GM19099 (cell line): ENCODE results near the gene B4GALT3.

Source experiments
- POLR2A ChIP-seq: IDR thresholded peaks from 3 replicates; pipeline ENCODE4 v1.6.1; 2011; ENCODE audit warnings: low read depth; ENCODE audit not compliant: insufficient read length; ENCODE audit errors: extremely low read depth

The B4GALT3 gene

DNA sequence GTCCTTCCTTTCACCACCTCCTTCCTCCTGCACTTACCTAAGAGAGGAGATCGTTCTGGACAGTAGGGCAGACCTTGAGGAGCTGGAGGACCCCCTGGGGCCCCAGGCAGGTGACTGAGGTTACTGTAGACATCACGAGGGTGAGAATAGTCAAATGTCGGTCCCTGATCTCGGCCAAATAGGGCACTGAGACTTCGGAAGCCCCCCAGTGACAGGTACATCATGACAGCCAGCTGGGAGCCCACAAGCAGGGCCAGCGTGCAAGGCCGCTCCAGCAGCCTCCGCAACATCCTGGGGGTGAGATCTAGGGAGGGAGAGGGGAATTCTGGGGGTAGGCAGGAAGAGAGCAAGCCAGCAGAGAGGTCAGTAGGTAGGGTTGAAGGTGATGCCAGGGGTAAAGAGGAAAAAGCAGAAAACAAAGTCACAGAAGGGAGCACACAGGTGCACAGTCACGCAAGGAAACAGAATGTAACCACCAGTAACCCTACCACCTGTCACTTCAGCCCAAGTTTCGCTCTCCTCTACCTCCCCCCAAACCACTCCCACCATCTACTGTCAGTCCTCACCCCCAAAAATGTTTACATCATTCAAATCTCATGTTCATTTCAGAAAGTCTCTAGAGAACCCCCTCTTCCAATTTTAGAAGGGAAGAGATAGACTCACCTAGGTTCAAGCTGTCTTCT lies 1.4 kb downstream of the B4GALT3 start:
- no peak for TF ChIP-seq POLR2A

DNA sequence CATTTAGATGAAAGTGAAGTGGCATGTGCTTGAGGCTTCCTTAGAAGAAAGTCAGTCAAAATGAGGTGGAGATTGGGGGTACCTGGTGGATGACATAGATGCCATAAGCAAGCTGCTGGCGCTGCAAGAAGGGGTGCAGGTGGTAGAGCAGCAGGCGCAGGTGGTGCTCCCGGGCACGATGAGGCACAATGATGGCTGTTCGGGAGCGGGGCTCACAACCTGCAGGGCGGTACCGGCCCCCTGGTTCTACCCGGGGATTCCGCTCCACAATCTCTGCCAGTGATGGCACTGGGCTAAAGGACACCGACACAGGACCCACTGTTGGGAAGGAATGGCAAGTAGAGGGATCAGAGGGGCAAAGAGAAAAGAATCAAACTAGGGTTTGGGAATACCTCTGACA lies 2.4 kb downstream of the B4GALT3 start:
- no peak for TF ChIP-seq POLR2A

DNA sequence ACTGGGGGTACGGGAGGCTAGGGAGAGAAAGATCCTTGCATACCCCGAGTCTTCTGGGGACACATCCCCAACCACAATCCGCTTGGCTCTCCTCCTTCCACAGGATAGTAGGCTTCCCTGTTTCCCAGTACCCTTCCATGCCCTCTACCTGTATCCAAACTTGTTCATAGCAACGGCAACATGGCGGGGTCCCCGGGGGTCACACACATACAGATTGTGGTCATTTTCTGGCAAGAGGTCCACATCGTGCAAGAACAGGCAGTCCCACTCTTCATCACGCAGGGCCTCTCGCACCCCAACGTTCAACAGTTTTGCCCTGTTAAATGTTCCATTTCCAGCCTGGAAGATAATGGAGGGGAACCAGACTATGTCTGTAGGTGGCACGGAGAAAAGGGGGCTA lies 3.6 kb downstream of the B4GALT3 start:
- no peak for TF ChIP-seq POLR2A

DNA sequence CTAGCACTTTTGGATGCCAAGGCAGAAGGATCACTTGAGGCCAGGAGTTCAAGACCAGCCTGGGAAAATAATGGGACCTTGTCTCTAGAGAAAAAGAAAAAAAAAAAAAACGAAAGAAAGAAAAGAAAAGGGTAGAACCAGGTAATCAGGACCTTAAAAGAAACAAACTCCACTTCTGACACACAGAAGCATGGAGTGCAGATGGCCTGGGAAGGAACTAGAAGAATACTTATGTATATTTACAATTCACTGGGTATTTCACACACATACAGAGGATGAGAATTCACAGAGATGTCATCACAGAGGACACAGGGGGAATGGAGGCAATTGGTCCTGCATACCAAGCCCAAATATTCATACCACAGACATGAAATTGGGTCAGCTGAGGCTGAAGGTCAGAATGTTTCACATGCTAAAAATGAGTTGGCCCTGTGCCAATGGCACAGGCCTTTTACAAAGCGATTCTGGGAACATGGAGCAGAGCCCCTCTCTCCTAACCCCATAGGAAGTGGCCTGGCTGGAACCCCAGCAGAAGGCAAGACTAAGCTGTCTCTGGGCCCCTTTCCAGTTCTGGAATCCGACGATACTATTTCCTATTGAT lies 4.4 kb downstream of the B4GALT3 start:
- no peak for TF ChIP-seq POLR2A

DNA sequence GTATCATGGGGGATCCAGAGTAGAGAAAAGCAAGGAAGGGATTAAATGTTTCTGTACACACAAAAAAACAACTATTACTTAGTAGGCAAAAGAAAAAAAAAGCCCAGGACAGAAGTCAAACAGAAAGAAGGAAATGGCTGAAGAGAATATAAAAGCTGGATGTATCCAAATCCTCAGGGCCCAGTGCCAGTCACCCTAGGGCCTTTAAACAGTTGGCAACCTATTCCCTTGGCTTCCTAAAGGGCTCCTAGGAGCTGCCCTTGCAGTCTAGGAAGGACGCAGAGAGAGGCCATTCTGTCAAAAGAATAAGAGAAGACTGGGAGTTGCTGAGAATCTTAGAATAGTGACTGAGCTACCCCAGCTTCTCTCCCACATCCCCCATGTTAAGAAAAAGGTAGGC lies 5.0 kb downstream of the B4GALT3 start:
- no peak for TF ChIP-seq POLR2A

DNA sequence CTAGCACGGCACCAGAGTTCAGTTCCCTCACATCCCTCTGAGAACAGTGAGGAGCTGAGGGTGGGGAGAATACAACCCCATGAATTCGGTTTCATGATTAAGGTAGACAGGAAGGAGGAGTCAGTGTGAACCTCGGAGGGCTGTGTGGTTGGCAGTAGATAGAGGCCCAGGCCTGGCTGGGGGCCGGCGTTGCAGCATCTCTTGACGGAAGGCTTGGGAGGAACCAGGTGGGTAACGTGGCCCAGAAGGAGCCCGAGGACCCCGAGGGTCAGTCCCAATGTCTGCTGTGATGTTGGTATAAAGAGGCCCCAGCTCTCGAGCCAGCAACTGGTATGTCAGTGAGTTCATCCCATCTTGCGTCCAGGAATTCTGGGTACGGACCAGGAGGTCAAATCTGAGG lies 5.6 kb downstream of the B4GALT3 start:
- no peak for TF ChIP-seq POLR2A

DNA sequence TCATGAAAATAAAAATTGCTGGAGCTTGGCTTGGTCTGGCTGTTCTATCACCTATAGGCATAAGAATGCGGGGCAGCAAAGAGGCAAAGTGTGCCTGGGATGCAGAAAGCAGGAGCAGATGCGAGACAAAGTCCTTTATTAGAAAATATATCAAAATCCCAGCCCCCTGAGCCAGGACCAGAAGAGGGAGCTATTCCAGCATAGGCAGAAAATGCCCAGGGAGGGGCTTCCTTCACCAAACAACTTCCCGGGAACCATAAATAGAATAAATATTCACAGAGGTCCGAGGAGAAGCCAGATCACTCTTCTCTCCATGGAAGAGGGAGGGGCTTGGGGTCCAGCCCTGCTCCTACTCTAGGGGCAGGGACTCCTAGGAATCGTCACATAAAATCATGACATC lies 6.1 kb downstream of the B4GALT3 start:
- TF ChIP-seq POLR2A = no peak

DNA sequence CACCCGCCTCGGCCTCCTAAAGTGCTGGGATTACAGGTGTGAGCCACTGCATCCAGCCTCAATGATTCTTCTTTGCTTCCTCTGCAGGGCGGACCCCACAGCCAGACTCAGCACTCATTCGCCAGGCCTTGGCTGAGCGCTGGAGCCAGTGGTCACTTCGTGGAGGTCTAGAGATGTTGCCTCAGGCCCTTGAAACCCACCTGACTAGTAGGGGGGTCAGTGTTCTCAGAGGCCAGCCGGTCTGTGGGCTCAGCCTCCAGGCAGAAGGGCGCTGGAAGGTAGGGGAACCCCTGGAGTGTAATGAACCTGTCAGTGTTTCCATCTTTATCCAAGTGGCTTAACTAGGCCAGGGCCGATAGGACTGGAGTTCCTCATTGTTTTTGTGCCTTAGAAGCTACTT lies 8.4 kb downstream of the B4GALT3 start:
- TF ChIP-seq POLR2A = no peak

DNA sequence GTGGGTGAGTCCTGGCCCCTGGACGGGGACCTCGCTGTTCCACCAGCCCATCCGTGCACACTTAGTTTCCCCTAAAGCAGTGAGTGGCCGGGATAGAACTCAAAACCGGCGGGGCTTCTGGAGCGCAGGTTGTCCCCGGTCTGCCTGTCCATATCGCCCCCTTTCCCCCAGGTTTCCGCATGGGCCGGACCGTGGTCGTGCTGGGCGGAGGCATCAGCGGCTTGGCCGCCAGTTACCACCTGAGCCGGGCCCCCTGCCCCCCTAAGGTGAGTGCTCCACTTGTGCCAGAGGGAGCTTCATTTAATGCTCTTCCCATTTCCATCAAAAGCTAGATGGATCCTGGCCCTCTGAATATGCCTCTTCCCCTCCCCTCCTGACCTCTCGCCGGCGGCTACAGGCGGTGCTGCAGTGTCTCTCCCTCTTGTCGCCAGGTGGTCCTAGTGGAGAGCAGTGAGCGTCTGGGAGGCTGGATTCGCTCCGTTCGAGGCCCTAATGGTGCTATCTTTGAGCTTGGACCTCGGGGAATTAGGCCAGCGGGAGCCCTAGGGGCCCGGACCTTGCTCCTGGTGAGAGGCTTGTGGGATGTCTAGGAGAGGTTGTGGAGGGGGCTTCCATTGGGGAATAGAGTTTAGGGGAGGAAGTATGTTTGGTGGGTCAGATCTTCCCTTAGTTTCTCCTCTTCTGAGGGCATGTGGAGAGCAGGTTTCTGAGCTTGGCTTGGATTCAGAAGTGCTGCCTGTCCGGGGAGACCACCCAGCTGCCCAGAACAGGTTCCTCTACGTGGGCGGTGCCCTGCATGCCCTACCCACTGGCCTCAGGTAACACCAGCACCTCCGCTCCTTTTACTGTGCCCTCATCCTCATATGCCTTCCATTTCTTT lies 10.4 kb downstream of the B4GALT3 start:
- TF ChIP-seq POLR2A = no peak

DNA sequence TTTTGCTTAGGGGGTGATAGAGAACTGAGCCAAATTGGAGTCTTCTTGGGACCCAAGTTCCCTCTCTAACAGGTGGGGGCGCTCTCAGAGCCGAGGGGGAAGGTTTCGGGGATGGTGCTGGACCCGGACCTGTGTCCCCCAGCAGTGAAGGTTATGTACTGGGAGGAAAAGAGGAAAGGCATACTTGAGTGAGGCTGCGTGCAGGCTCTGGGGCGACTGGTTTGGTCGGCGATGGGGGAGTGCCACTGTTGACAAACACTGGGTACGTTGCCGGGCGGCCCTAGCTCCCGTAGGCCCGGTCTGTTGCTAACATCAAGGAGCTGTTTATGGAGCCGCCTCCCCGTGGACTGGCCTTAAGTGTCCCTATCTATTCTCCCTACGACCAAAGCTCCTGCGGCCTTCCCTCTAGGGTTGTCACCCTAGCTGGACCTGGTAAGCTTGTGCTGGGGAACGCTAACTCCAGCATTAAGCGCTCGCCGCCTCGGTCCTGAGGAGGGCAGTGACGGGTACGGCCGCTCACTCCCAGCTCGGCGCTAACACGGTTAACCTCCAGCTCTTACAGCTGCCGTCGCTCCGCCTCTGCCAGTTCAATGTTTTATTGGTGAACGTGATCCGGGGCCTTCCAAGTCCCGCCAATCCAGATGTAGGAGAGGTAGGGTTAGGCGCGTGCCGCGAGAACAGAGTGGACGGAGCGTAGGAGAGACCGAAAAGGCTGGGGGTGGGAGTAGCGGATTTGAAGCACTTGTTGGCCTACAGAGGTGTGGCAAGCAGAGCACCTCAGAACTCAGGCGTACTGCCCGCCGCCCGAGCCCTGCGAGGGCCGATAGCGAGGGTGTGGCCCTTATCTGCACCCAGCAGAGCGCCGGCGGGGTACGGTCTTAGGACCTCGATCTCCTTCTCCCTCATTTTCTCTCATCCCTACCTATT lies 11.3 kb downstream of the B4GALT3 start, which contains the start of gene PPOX:
Gene PPOX (plus strand): TSS at position 685 of the 927 bp plus-strand sequence. CDS start 422 bp downstream, outside the sequence.
- TF ChIP-seq POLR2A = peak; percentile 87

DNA sequence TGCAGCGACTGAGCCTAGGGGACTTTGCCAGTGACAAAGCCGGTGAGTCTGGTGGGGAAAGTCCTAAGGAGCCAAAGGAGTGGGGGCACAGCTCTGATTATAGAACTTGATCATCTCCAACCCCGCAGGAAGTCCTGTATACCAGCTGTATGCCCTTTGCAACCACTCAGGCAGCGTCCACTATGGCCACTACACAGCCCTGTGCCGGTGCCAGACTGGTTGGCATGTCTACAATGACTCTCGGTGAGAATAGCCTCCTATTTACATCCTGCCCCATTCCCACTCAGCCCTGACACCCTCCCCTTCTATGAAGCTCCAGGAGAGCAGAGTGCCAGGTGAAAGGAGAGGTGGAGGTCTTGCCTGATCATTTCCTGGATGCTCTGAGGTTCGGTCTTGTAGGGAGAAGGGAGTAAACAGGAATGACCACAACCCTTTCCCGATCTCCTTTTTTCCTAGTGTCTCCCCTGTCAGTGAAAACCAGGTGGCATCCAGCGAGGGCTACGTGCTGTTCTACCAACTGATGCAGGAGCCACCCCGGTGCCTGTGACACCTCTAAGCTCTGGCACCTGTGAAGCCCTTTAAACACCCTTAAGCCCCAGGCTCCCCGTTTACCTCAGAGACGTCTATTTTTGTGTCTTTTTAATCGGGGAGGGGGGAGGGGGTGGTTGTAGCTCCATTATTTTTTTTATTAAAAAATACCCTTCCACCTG lies 12.3 kb downstream of the B4GALT3 start:
- no peak for TF ChIP-seq POLR2A

DNA sequence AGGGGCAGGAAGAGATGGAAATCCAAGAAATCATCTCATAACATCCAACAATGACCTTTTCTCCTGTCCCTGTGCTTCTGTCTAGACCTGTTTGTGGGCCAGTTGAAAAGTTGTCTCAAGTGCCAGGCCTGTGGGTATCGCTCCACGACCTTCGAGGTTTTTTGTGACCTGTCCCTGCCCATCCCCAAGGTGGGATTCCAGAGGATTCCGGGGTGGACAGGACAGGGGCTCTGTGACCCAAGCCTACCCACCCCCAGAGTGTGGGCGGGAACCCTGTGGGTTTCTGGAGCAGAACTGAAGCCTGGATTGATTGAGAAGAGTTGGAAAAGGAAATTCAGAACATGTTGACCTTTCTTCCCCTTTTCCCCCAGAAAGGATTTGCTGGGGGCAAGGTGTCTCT lies 13.5 kb downstream of the B4GALT3 start:
- no peak for TF ChIP-seq POLR2A

DNA sequence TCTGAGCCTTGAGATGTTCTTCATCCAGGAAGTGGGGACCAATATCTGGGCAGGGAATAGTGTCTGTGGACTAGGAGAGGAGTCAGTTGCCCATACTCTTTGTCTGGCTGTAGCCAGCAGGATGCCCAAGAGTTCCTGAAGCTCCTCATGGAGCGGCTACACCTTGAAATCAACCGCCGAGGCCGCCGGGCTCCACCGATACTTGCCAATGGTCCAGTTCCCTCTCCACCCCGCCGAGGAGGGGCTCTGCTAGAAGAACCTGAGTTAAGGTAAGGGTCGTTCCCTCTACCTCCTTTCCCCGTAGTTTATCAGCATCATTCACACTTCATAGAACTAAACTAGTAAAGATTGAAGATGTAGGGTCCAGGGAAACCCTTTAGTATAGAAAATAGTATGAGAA lies 14.5 kb downstream of the B4GALT3 start:
- TF ChIP-seq POLR2A = no peak

DNA sequence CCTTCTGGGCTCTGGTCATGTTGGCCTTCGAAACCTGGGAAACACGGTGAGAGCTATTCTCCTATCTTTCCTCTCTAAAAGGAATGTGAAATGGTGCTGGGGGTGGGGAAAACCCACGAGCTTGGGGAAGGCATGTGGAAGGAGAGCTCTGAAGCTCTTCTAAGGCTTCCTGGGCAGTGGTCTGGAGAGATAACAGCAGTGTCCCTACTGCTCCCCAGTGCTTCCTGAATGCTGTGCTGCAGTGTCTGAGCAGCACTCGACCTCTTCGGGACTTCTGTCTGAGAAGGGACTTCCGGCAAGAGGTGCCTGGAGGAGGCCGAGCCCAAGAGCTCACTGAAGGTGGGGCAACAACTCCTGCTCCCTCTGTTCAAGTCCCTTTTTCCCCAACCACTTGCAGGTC lies 15.3 kb downstream of the B4GALT3 start:
- no peak for TF ChIP-seq POLR2A

DNA sequence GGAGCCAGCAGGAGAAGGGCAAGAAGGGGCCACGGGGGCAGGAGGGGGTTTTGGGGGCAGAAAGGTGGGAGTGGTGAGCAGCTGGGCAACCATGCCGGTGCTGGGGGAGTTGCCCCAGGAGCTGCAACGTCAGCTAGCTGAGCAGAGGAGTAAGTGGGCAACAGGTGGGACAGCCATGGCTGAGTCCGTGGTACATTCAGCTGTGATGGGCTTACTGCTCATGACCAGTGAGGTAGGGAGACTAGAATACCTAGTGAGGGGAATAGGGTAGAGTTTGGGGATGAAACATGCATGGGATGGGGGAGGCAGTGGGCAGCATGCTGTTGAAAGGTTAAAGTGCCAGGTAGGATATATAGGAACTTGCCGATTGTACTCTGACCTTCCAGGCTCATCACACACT lies 15.7 kb downstream of the B4GALT3 start:
- no peak for TF ChIP-seq POLR2A

DNA sequence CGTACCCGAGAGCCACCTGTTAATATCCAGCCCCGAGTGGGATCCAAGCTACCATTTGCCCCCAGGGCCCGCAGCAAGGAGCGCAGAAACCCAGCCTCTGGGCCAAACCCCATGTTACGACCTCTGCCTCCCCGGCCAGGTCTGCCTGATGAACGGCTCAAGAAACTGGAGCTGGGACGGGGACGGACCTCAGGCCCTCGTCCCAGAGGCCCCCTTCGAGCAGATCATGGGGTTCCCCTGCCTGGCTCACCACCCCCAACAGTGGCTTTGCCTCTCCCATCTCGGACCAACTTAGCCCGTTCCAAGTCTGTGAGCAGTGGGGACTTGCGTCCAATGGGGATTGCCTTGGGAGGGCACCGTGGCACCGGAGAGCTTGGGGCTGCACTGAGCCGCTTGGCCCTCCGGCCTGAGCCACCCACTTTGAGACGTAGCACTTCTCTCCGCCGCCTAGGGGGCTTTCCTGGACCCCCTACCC lies 16.6 kb downstream of the B4GALT3 start:
- no peak for TF ChIP-seq POLR2A
